Jurkat, Clone E6-1 (cell line): ENCODE data around the gene ATP4A.

Source experiments
- DNase-seq: peaks from one replicate; pipeline ENCODE4 v3.0.0-alpha.2; 2011; ENCODE audit warnings: low read depth, low spot score
- H3K4me3 ChIP-seq: 2 replicates; pipeline ENCODE4 v1.5.1; 2011; ENCODE audit warnings: mild to moderate bottlenecking, low read length, control low read depth, moderate library complexity

Gene ATP4A

GRCh38 chr19:35533201-35533821, 30.1 kb downstream of the ATP4A start, which contains the start of gene GAPDHS:
Gene GAPDHS, plus strand, starts transcription at chr19:35533456. Its CDS starts 72 bp downstream, at chr19:35533528.
- no peak for DNase-seq
- no peak within 1 kb of the TSS for H3K4me3 ChIP-seq

GRCh38 chr19:35531291-35531690, 32.2 kb downstream of the ATP4A start:
- DNase-seq = no peak
- H3K4me3 ChIP-seq = no peak overlapping the region

GRCh38 chr19:35529241-35530218, 33.9 kb downstream of the ATP4A start:
- DNase-seq = no peak
- H3K4me3 ChIP-seq = no peak overlapping the region

- H3K4me3 ChIP-seq = no peak within 1 kb of the TSS
- DNase-seq = no peak
Observed at GRCh38 chr19:35528218-35529038, 35.0 kb downstream of the ATP4A start, which contains the start of gene SBSN. Gene SBSN, minus strand, starts transcription at chr19:35528311. Its CDS starts 30 bp downstream, at chr19:35528281.

GRCh38 chr19:35525873-35526272, 37.6 kb downstream of the ATP4A start:
- DNase-seq = no peak
- no peak overlapping the region for H3K4me3 ChIP-seq

GRCh38 chr19:35524181-35524837, 39.1 kb downstream of the ATP4A start:
- no peak overlapping the region for H3K4me3 ChIP-seq
- no peak for DNase-seq

- no peak overlapping the region for H3K4me3 ChIP-seq
- DNase-seq = no peak
Observed at GRCh38 chr19:35522745-35523327, 40.6 kb downstream of the ATP4A start.

- H3K4me3 ChIP-seq = no peak overlapping the region
- DNase-seq = no peak
Observed at GRCh38 chr19:35521124-35521743, 42.2 kb downstream of the ATP4A start.

- no peak for DNase-seq
- H3K4me3 ChIP-seq = no peak overlapping the region
Observed at GRCh38 chr19:35519291-35519690, 44.2 kb downstream of the ATP4A start.

GRCh38 chr19:35518313-35518712, 45.1 kb downstream of the ATP4A start:
- no peak for DNase-seq
- no peak overlapping the region for H3K4me3 ChIP-seq

- no peak for DNase-seq
- H3K4me3 ChIP-seq = no peak overlapping the region
Observed at GRCh38 chr19:35517342-35517741, 46.1 kb downstream of the ATP4A start.

- no peak for DNase-seq
- no peak overlapping the region for H3K4me3 ChIP-seq
Observed at GRCh38 chr19:35516310-35516709, 47.1 kb downstream of the ATP4A start.

- H3K4me3 ChIP-seq = no peak overlapping the region
- no peak for DNase-seq
Observed at GRCh38 chr19:35514282-35514809, 49.1 kb downstream of the ATP4A start.

- no peak within 1 kb of the TSS for H3K4me3 ChIP-seq
- DNase-seq = no peak
Observed at GRCh38 chr19:35513628-35514281, 49.7 kb downstream of the ATP4A start, which contains the start of gene DMKN. Gene DMKN, minus strand, starts transcription at chr19:35513649. Its CDS starts 174 bp downstream, at chr19:35513475.

GRCh38 chr19:35512831-35513627, 50.4 kb downstream of the ATP4A start:
- H3K4me3 ChIP-seq = no peak overlapping the region
- DNase-seq = no peak

GRCh38 chr19:35511337-35511736, 52.1 kb downstream of the ATP4A start:
- no peak overlapping the region for H3K4me3 ChIP-seq
- no peak for DNase-seq

GRCh38 chr19:35510626-35510964, 52.9 kb downstream of the ATP4A start:
- H3K4me3 ChIP-seq = no peak overlapping the region

More at GRCh38 chr19:35510626-35510964, 52.9 kb downstream of the ATP4A start:
- DNase-seq = no peak
